AG09319 (cell line): ENCODE data around the gene RNU6-9.

ENCODE experiments used
- DNase-seq: peaks from one replicate; pipeline ENCODE4 v3.0.0-alpha.2; 2010; ENCODE audit warnings: low read depth; ENCODE audit errors: extremely low read depth
- CTCF ChIP-seq: IDR thresholded peaks from 2 replicates; pipeline ENCODE4 v1.5.1; 2011; ENCODE audit warnings: low read depth, mild to moderate bottlenecking, inconsistent platforms, low read length, moderate library complexity

Gene RNU6-9

GRCh38 chr19:870963-871401 is 22.3 kb upstream of the RNU6-9 start:
- DNase-seq: no peak
- no peak for TF ChIP-seq CTCF

- DNase-seq: no peak
- TF ChIP-seq CTCF: no peak
Measured at GRCh38 chr19:871446-872265, 21.6 kb upstream of the RNU6-9 start.

- no peak for DNase-seq
- no peak for TF ChIP-seq CTCF
Measured at GRCh38 chr19:872266-872951, 20.9 kb upstream of the RNU6-9 start.

- TF ChIP-seq CTCF: no peak
- DNase-seq: peak; percentile 31
Measured at GRCh38 chr19:873084-873483, 20.2 kb upstream of the RNU6-9 start.

- no peak for TF ChIP-seq CTCF
- no peak for DNase-seq
Measured at GRCh38 chr19:873561-874041, 19.7 kb upstream of the RNU6-9 start.

GRCh38 chr19:875265-875879 is 17.9 kb upstream of the RNU6-9 start:
- no peak for DNase-seq
- TF ChIP-seq CTCF: no peak

- TF ChIP-seq CTCF: no peak
- no peak for DNase-seq
Measured at GRCh38 chr19:876089-876488, 17.2 kb upstream of the RNU6-9 start.
